Measurements from ENCODE around the gene DPH2.

Gene DPH2

DNA sequence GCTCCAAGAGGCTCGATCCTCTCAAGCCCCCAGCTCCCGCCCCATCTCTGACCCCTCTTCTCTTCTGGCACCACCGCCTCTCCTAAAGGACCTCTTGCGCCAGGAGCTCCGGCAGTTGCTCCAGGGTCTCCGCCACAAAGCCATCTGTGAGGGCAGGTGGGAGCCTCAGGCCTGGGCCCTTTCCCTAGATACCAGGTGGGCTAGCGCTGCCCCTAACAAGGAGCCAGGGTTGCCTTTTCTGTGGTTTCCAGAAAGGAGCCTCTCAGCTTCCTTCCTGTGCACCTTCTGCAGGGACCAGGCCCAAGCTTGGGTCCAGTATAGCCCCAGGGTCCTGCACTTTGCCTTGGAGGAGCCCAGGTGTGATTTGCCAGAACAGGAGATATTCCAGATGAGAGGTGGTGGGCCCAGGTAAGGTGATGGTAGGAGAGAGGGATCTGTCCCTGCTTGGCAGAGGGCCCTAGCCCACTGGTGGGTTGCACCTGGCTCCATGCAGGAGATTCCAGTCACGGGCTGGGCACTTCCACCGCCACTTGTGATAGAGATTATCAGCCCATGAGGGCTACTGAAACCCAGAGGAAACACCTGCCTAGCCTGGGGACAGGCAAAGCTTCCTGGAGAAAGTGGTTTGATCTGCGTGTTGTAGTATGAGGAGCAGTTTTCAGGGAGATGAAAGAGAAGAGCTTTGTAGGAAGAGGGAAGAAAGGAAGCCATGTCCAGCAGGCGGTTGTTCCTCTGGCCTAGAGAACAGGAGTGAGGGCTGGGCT is 22.6 kb downstream of the DPH2 start:
- Histone ChIP-seq H3K4me3 (ENCODE audit: low read length) (peak overlapping the region; percentile 67; the same call in 1 of the 2 replicates), H3K9me3 (ENCODE audit: control insufficient read depth, insufficient read depth, low read length) (no peaks in the 10 kb centered on the region), H3K27me3 (ENCODE audit: control insufficient read depth, insufficient read depth, low read length) (no peaks in the 10 kb centered on the region), H3K27ac (ENCODE audit: low read length) (no peak overlapping the region), H3K4me1 (ENCODE audit: control insufficient read depth, insufficient read depth, low read length) (peaks cover 4% of the 10 kb centered on the region), H3K36me3 (ENCODE audit: control insufficient read depth, insufficient read depth, low read length) (no peaks in the 10 kb centered on the region)
- no peak for DNase-seq (ENCODE audit: low read depth, low spot score)
- no CpG with 5 or more reads among the region's 11 CpGs for WGBS (ENCODE audit: insufficient coverage, insufficient read length)

DNA sequence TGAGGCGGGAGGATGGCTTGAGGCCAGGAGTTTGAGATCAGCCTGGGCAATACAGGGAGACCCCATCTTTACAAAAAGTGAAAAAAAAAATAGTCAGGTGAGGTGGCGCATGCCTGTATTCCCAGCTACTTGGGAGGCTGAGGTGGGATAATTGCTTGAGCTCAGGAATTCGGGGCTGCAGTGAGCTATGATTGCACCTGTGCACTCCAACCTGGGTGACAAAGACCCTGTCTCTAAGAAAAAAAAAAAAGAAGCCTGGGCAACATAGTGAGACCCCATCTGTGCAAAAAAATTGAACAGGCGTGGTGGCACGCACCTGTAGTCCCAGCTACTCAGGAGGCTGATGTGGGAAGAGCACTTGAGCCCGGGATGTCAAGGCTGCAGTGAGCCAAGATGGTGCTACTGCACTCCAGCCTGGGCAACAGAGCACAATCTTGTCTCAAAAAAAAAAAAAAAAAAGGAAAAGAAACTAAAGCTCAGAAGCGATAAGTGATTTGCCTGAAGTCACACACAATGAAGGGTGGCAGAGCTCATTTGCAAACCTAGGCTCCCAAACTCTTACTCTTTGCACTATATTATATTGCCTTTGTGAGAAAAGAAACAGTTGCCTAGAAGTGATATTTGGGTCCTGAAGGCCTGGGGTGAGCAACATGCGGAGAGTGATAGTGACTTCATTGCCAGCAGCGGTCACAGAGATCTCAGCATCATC is 23.6 kb downstream of the DPH2 start:
- no peaks in the 10 kb centered on the region for H3K9me3 ChIP-seq (ENCODE audit: control insufficient read depth, insufficient read depth, low read length)
- H3K27me3 ChIP-seq (ENCODE audit: control insufficient read depth, insufficient read depth, low read length) = no peaks in the 10 kb centered on the region
- no CpG with 5 or more reads among the region's 9 CpGs for WGBS (ENCODE audit: insufficient coverage, insufficient read length)
- H3K27ac ChIP-seq (ENCODE audit: low read length) = no peak overlapping the region
- no peaks in the 10 kb centered on the region for H3K36me3 ChIP-seq (ENCODE audit: control insufficient read depth, insufficient read depth, low read length)
- no peak for DNase-seq (ENCODE audit: low read depth, low spot score)
- peaks cover 4% of the 10 kb centered on the region for H3K4me1 ChIP-seq (ENCODE audit: control insufficient read depth, insufficient read depth, low read length)
- H3K4me3 ChIP-seq (ENCODE audit: low read length) = no peak overlapping the region

DNA sequence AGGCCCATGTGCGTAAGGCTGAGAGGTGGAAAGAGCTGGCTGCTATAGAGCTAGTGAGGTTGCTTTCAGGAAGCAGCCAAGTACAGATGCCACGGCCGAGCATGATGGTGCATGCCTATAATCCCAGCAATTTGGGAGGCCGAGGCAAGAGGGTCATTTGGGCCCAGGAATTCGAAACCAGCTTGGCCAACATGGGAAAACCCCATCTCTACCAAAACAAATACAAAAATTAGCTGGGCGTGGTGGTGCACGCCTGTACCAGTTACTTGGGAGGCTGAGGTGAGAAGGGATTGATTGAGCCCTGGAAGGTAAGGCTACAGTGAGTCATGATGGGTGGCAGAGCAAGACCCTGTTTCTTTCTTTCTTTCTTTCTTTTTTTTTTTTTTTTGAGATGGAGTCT is 24.3 kb downstream of the DPH2 start:
- no peak for DNase-seq (ENCODE audit: low read depth, low spot score)
- Histone ChIP-seq H3K4me1 (ENCODE audit: control insufficient read depth, insufficient read depth, low read length) (peaks cover 4% of the 10 kb centered on the region), H3K36me3 (ENCODE audit: control insufficient read depth, insufficient read depth, low read length) (no peaks in the 10 kb centered on the region), H3K4me3 (ENCODE audit: low read length) (no peak overlapping the region), H3K27me3 (ENCODE audit: control insufficient read depth, insufficient read depth, low read length) (no peaks in the 10 kb centered on the region), H3K9me3 (ENCODE audit: control insufficient read depth, insufficient read depth, low read length) (no peaks in the 10 kb centered on the region), H3K27ac (ENCODE audit: low read length) (no peak overlapping the region)
- WGBS (ENCODE audit: insufficient coverage, insufficient read length) = no CpG with 5 or more reads among the region's 7 CpGs

DNA sequence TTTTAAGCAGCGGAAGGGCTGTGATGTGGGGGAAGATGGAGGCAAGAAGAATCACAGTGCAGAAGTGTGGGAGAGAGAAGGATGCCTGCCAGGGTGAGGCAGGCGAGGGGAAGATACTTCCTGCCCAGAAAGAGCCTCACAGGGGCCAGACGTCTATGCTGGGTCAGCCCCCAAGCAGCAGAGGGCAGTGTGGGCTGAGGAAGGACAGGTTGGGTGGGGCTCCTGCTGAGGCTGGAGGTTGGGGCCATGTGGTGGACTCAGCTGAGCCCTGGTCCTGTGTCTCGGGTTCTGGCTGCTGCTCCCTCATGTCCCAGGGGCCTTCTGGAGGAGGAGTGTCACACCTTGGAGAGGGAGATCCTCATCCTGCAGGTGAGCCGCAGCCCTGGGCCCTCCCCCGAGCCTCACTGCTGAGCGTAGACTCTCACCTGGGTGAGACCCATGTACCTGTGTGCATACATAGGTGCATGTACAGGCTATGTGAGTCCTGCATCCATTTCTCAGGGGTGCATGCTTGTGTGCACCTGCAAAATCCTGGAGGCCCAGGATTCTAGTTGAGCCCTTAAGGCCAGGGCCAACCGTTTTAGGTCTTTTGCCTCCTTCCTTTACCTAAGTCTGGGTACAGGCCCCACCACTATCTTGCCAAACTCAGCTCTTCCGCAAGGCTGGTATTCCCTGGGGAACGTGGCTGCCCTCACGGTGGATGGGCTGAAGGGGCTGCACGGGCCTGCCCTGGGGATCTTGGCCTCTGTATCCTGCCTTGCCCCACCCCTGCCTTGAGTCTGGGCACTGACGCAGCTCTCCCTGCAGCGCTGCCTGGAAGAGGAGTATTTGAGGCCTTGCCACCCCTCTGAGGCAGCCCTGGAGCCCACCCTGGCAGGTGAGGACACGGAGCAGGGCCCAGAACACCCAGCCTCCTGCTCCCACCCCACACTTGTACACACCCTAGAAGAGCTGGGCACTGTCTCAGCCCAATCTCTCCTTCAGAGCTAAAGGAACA is 25.3 kb downstream of the DPH2 start:
- WGBS (ENCODE audit: insufficient coverage, insufficient read length) = no CpG with 5 or more reads among the region's 15 CpGs
- H3K27ac ChIP-seq (ENCODE audit: low read length) = no peak overlapping the region
- H3K4me3 ChIP-seq (ENCODE audit: low read length) = no peak overlapping the region
- no peaks in the 10 kb centered on the region for H3K36me3 ChIP-seq (ENCODE audit: control insufficient read depth, insufficient read depth, low read length)
- DNase-seq (ENCODE audit: low read depth, low spot score) = peak; percentile 45
- H3K9me3 ChIP-seq (ENCODE audit: control insufficient read depth, insufficient read depth, low read length) = no peaks in the 10 kb centered on the region
- no peaks in the 10 kb centered on the region for H3K27me3 ChIP-seq (ENCODE audit: control insufficient read depth, insufficient read depth, low read length)
- H3K4me1 ChIP-seq (ENCODE audit: control insufficient read depth, insufficient read depth, low read length) = peaks cover 4% of the 10 kb centered on the region

DNA sequence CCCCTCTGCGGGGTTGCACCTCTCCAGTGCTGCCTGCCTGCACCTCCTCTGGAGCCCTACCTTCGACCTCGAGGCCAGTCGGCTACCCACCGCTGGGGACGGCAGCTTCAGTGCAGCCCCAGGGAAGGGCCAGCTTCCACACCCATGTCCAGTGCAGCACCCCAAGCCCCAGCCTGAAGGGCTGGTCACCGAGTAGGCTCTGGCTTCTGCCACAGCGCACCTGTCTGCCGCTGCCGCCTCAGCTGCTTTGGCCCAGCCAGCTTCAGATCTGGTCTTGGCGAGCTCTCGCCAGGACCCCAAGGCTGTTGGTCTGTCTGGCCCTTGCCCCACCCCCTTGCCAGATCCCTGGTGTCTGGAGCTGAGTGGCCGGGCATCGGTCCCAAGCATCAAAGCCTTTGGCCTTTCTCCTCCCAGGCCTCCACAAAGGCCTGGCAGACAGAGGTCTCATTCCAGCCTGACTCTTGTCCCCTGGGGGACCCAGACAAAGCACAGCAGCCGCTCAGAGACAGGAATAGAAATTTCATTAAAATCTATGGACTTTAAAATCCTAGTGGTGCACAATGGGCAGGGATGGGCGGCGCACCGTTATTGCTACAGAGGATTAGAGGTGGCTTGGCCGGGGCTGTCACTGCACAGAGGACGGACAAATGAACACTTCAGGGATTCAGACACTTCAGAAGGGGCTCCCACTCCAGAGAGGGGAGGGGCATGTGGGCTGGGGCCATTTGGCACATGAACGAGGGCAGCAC is 26.3 kb downstream of the DPH2 start:
- Histone ChIP-seq H3K4me3 (ENCODE audit: low read length) (no peak overlapping the region), H3K27me3 (ENCODE audit: control insufficient read depth, insufficient read depth, low read length) (no peaks in the 10 kb centered on the region), H3K27ac (ENCODE audit: low read length) (no peak overlapping the region), H3K36me3 (ENCODE audit: control insufficient read depth, insufficient read depth, low read length) (peaks cover 2% of the 10 kb centered on the region; the same call in 1 of the 2 replicates), H3K9me3 (ENCODE audit: control insufficient read depth, insufficient read depth, low read length) (no peaks in the 10 kb centered on the region), H3K4me1 (ENCODE audit: control insufficient read depth, insufficient read depth, low read length) (peaks cover 2% of the 10 kb centered on the region)
- WGBS (ENCODE audit: insufficient coverage, insufficient read length) = no CpG with 5 or more reads among the region's 21 CpGs
- DNase-seq (ENCODE audit: low read depth, low spot score) = no peak

DNA sequence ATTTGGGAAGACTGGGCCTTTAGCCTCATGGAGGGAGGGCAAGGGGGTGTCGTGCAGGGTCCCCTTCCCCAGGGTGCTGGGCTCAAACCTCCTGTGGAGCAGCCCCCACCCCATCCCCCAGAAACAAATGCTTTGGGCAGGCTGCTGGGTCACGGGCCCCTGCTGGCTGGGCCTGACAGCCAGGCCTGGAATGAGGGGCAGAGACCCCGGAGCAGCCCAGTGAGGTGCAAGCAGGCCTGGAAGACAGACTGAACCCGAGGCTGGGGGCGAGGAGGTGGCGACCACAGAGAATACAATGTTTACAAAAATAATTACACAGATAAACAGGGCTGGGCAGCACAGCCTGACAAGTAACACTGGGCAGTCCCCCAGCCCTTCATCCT is 26.9 kb downstream of the DPH2 start:
- DNase-seq (ENCODE audit: low read depth, low spot score) = no peak
- no peaks in the 10 kb centered on the region for H3K27me3 ChIP-seq (ENCODE audit: control insufficient read depth, insufficient read depth, low read length)
- peaks cover 2% of the 10 kb centered on the region for H3K4me1 ChIP-seq (ENCODE audit: control insufficient read depth, insufficient read depth, low read length)
- H3K4me3 ChIP-seq (ENCODE audit: low read length) = no peak overlapping the region
- peaks cover 2% of the 10 kb centered on the region; the same call in 1 of the 2 replicates for H3K36me3 ChIP-seq (ENCODE audit: control insufficient read depth, insufficient read depth, low read length)
- H3K9me3 ChIP-seq (ENCODE audit: control insufficient read depth, insufficient read depth, low read length) = no peaks in the 10 kb centered on the region
- no peak overlapping the region for H3K27ac ChIP-seq (ENCODE audit: low read length)
- no CpG with 5 or more reads among the region's 6 CpGs for WGBS (ENCODE audit: insufficient coverage, insufficient read length)

DNA sequence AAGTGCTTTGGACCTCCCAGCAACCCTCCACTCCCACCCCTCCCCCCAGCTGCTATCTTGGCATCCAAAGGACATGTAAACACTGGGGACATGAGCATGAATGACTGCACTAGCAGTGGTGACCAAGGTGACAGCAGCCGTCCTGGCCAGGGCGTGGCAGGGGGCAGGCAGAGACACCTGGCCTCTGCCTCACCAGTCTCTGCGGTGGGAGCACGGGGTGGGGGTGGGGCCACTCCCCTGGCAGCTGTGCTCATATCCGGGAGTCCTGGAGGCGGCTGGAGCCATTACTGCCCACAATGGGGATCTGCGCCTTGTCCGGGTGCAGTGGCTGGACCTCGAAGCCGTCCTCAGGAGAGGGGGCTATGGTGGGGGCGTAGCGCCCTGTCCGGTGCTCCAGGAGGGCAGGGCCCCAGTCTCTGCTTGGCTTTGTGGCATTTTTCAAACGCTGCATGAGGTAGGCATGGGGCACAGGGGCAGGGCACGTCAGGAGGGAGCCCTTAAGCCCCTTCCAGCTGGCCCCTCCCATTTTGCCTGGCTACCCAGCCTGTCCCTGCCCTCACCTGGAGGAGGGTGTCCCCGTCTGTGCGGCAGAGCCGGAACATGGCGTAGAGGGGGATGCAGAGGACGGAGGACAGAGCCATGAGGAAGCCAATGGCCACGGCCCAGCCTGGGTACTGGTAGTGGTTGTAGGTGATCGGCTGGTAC is 27.6 kb downstream of the DPH2 start:
- DNase-seq (ENCODE audit: low read depth, low spot score) = no peak
- no peaks in the 10 kb centered on the region for H3K27me3 ChIP-seq (ENCODE audit: control insufficient read depth, insufficient read depth, low read length)
- WGBS (ENCODE audit: insufficient coverage, insufficient read length) = no CpG with 5 or more reads among the region's 22 CpGs
- H3K9me3 ChIP-seq (ENCODE audit: control insufficient read depth, insufficient read depth, low read length) = no peaks in the 10 kb centered on the region
- no peak overlapping the region for H3K4me3 ChIP-seq (ENCODE audit: low read length)
- peaks cover 2% of the 10 kb centered on the region; the same call in 1 of the 2 replicates for H3K36me3 ChIP-seq (ENCODE audit: control insufficient read depth, insufficient read depth, low read length)
- H3K4me1 ChIP-seq (ENCODE audit: control insufficient read depth, insufficient read depth, low read length) = peaks cover 2% of the 10 kb centered on the region
- H3K27ac ChIP-seq (ENCODE audit: low read length) = no peak overlapping the region

DNA sequence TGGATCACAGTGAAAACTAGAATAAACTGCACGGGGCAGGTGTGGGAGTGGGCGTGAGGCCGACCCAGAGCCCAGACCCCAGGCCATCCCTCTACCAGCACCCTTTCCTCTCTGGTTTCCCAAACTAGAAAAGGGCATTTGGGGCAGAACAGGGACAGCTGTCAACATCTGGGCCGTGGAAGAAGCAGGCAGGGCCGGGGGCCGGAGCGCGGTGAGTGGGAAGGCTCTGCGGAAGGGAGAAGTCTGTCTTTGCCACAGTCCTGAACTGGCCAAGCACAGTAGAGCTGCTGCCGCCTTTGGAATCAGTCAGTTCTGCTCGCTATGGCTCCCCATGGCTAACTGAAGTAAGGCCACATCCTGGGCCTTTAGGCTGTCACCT is 28.2 kb downstream of the DPH2 start:
- no CpG with 5 or more reads among the region's 11 CpGs for WGBS (ENCODE audit: insufficient coverage, insufficient read length)
- DNase-seq (ENCODE audit: low read depth, low spot score) = no peak

DNA sequence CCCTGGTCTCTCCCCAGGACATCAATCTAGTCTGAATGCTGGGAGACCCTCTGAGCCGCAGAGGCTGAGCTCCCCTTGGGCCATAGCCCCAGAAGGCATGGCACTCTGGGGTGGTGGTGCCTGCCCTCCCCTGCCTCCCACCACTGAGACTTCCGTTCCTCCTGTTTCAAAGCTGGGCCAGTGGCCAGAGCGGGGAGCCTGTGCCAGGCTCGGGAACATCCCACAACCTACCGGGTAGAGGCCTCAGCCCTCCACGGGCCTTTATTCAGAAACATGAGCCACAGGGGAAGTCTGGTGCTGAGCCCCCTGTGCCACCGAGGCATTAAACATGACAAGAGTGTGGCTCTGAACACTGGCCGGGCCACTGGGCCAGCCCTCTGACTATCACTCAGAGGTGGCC is 29.6 kb downstream of the DPH2 start:
- Histone ChIP-seq H3K36me3 (ENCODE audit: control insufficient read depth, insufficient read depth, low read length) (peaks cover 2% of the 10 kb centered on the region; the same call in 1 of the 2 replicates), H3K9me3 (ENCODE audit: control insufficient read depth, insufficient read depth, low read length) (no peaks in the 10 kb centered on the region), H3K4me3 (ENCODE audit: low read length) (no peak overlapping the region), H3K27me3 (ENCODE audit: control insufficient read depth, insufficient read depth, low read length) (no peaks in the 10 kb centered on the region), H3K27ac (ENCODE audit: low read length) (no peak overlapping the region), H3K4me1 (ENCODE audit: control insufficient read depth, insufficient read depth, low read length) (peaks cover 2% of the 10 kb centered on the region)
- DNase-seq (ENCODE audit: low read depth, low spot score) = no peak
- no CpG with 5 or more reads among the region's 8 CpGs for WGBS (ENCODE audit: insufficient coverage, insufficient read length)

More for the DNA sequence above, 28.2 kb downstream of the DPH2 start:
- peaks cover 2% of the 10 kb centered on the region for H3K4me1 ChIP-seq (ENCODE audit: control insufficient read depth, insufficient read depth, low read length)
- H3K4me3 ChIP-seq (ENCODE audit: low read length) = no peak overlapping the region
- H3K27me3 ChIP-seq (ENCODE audit: control insufficient read depth, insufficient read depth, low read length) = no peaks in the 10 kb centered on the region
- peaks cover 2% of the 10 kb centered on the region; the same call in 1 of the 2 replicates for H3K36me3 ChIP-seq (ENCODE audit: control insufficient read depth, insufficient read depth, low read length)
- H3K27ac ChIP-seq (ENCODE audit: low read length) = no peak overlapping the region
- H3K9me3 ChIP-seq (ENCODE audit: control insufficient read depth, insufficient read depth, low read length) = no peaks in the 10 kb centered on the region
